ENCODE results near the gene RNF19B. TPM values are rescaled to one million over a fixed set of nuclear protein-coding genes. Genes with fewer than 3 reads are reported as not detected.
A peak's percentile ranks its signal among the peaks of the same experiment; 100 is the strongest.

Gene RNF19B
- total and polyA plus RNA-seq, 4 experiments from 2014 or later, result 1.1 to 30.6 (median 16.6) TPM

GRCh38 chr1:33007190-33008050, 42.8 kb upstream of the RNF19B start:
- Mint-ChIP-seq H3K36me3 (peaks cover 42 to 52% of the 10 kb centered on the region in 2 donors), H3K4me1 (peaks cover 0 to 10% (median under 1%) of the 10 kb centered on the region in 4 donors), H3K27ac (peak overlapping the region in 2 of 7 donors; percentile 40 to 48), H3K9me3 (no peaks in the 10 kb centered on the region), H3K4me3 (no peak overlapping the region), H3K27me3 (no peaks in the 10 kb centered on the region)
- CTCF ChIA-PET (ENCODE audit: partially characterized antibody), result interaction anchor here (0.6 to 4.6 kb wide), 14 partner anchors 13 to 75 kb away, joined by 3 to 63 read pairs (median 4); no protein-coding TSS in a partner anchor
- Histone ChIP-seq H3K36me3 (ENCODE audit: insufficient read depth, low read length) (peaks cover 33% of the 10 kb centered on the region), H3K4me3 (ENCODE audit: low read length in 2 of 2) (no peak overlapping the region), H3K27ac (ENCODE audit: low read depth, low read length) (no peak overlapping the region), H3K9me3 (ENCODE audit: control insufficient read depth in 1 of 2, low read length in 2 of 2) (no peaks in the 10 kb centered on the region), H3K27me3 (ENCODE audit: insufficient read depth, low read length) (no peaks in the 10 kb centered on the region), H3K4me1 (ENCODE audit: insufficient read depth, low read length) (no peaks in the 10 kb centered on the region)
- DNase-seq, result peak in 4 of 5 donors; percentile 12 to 33 (median 22)
- POLR2A ChIA-PET (ENCODE audit: partially characterized antibody), result interaction anchor here (0.6 to 1.7 kb wide), 4 partner anchors 26 to 74 kb away, joined by 3 to 13 read pairs (median 6); partner anchors contain the start of gene RNF19B
- intact Hi-C loops (cut with micrococcal nuclease), result loop anchor here (1.0 kb wide), 1 partner anchor 74 kb away; no protein-coding TSS in a partner anchor

DNA sequence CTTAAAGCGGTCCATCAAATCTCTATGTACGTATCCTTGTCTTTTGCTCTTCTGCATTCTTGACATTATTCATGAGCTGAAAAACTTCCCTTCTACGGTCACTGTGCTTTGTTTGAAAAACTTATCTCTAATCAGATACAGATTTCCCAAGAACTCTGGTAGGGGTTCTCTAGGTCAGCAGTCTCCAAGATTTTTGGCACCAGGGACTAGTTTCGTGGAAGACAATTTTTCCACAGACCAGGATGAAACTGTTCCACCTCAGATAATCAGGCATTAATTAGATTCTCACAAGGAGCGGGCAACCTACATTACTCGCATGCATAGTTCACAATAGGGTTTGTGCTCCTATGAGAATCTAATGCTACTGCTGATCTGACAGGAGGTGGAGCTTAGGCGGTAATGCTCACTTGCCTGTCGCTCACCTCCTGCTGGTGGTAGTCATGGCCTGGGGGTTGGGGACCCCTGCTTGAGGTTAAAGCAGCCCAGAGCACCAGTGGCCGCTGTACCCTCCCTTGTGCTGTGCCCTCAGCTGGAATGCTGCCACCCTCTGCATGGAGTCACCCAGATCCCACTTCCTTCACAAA, 41.3 kb upstream of the RNF19B start:
- H3K27me3 ChIP-seq (ENCODE audit: insufficient read depth, low read length), result no peaks in the 10 kb centered on the region
- no peak overlapping the region for H3K27ac ChIP-seq (ENCODE audit: low read depth, low read length)
- CTCF ChIA-PET (ENCODE audit: partially characterized antibody), result interaction anchor here (1.4 to 4.6 kb wide), 5 partner anchors 20 to 73 kb away, joined by 3 to 63 read pairs (median 4); partner anchors contain the start of gene RNF19B
- H3K9me3 ChIP-seq (ENCODE audit: control insufficient read depth in 1 of 2, low read length in 2 of 2), result no peaks in the 10 kb centered on the region
- Mint-ChIP-seq H3K27ac (peak overlapping the region in 1 of 7 donors; percentile 8), H3K4me1 (peaks cover 0 to 10% (median under 1%) of the 10 kb centered on the region in 4 donors), H3K36me3 (peaks cover 29 to 38% of the 10 kb centered on the region in 2 donors), H3K4me3 (no peak overlapping the region), H3K9me3 (no peaks in the 10 kb centered on the region), H3K27me3 (no peaks in the 10 kb centered on the region)
- no peak overlapping the region for H3K4me3 ChIP-seq (ENCODE audit: low read length in 2 of 2)
- DNase-seq, result no peak
- peaks cover 19% of the 10 kb centered on the region for H3K36me3 ChIP-seq (ENCODE audit: insufficient read depth, low read length)
- no peaks in the 10 kb centered on the region for H3K4me1 ChIP-seq (ENCODE audit: insufficient read depth, low read length)
- POLR2A ChIA-PET (ENCODE audit: partially characterized antibody), result interaction anchor here (0.6 to 1.7 kb wide), 5 partner anchors 25 to 353 kb away, joined by 3 to 13 read pairs (median 3); partner anchors contain the start of gene RNF19B
- intact Hi-C loops (cut with micrococcal nuclease), result no loop called here

- H3K27me3 Mint-ChIP-seq, result no peaks in the 10 kb centered on the region
- Histone ChIP-seq H3K27ac (ENCODE audit: low read depth, low read length) (no peak overlapping the region), H3K36me3 (ENCODE audit: insufficient read depth, low read length) (peaks cover 15% of the 10 kb centered on the region), H3K27me3 (ENCODE audit: insufficient read depth, low read length) (no peaks in the 10 kb centered on the region), H3K4me3 (ENCODE audit: low read length in 2 of 2) (no peak overlapping the region), H3K9me3 (ENCODE audit: control insufficient read depth in 1 of 2, low read length in 2 of 2) (no peaks in the 10 kb centered on the region), H3K4me1 (ENCODE audit: insufficient read depth, low read length) (no peaks in the 10 kb centered on the region)
- POLR2A ChIA-PET (ENCODE audit: partially characterized antibody), result interaction anchor here (1.3 to 1.5 kb wide), 2 partner anchors 40 to 41 kb away, joined by 3 read pairs; partner anchors contain the start of gene RNF19B
- no peak for DNase-seq
- H3K4me1 Mint-ChIP-seq, result peaks cover 0 to 14% (median 4%) of the 10 kb centered on the region in 4 donors
- H3K4me3 Mint-ChIP-seq, result no peak overlapping the region
- H3K27ac Mint-ChIP-seq, result no peak overlapping the region
- intact Hi-C loops (cut with micrococcal nuclease), result no loop called here
- peaks cover 27 to 31% of the 10 kb centered on the region in 2 donors for H3K36me3 Mint-ChIP-seq
- CTCF ChIA-PET (ENCODE audit: partially characterized antibody), result interaction anchor here (1.4 to 4.6 kb wide), 4 partner anchors 19 to 72 kb away, joined by 3 to 63 read pairs (median 4); partner anchors contain the start of gene RNF19B
- no peaks in the 10 kb centered on the region for H3K9me3 Mint-ChIP-seq
Measured at GRCh38 chr1:33005117-33005837, 40.7 kb upstream of the RNF19B start.

DNA sequence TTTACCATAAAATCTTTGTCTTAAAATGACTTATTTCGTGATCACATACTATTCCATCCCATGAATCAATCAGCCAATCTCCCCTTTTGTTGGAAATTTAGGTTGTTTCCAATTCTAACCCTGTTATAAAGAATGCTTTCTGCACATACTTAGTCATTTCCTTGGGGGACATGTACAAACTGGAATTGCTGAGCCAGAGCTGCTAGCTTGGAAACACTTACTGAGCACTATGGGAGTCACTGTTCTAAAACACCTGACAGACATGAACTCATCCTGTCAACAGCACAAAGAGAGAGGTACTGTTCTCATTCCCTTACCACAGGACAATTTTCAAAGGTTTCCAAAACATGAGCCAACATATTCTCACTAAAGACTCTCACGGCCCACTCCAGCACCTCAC, 40.0 kb upstream of the RNF19B start:
- Mint-ChIP-seq H3K4me3 (no peak overlapping the region), H3K27ac (peak overlapping the region in 1 of 7 donors; percentile 6)
- intact Hi-C loops (cut with micrococcal nuclease), result no loop called here

DNA sequence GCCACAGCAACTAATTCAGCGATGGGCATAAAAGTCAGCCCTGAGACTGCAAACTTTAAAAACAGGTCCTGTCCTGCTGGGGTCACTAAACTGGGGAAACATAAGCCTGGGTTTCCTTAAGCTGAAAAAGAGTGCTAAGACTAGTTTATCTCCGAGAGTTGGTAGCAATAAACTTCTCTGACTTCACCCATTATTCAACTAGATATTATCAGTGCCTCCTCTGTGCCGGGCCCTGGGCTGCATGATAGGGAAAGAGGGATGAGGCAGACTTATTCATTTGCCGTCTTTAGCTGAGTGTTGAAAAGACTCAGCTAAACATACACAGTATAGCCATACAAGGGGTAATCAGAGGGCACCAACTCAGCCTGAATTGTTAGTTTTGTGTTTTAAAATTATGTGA, 39.0 kb upstream of the RNF19B start:
- Histone ChIP-seq H3K27me3 (ENCODE audit: insufficient read depth, low read length) (no peaks in the 10 kb centered on the region), H3K27ac (ENCODE audit: low read depth, low read length) (no peak overlapping the region), H3K4me1 (ENCODE audit: insufficient read depth, low read length) (peaks cover under 1% of the 10 kb centered on the region), H3K4me3 (ENCODE audit: low read length in 2 of 2) (no peak overlapping the region), H3K36me3 (ENCODE audit: insufficient read depth, low read length) (peaks cover 8% of the 10 kb centered on the region), H3K9me3 (ENCODE audit: control insufficient read depth in 1 of 2, low read length in 2 of 2) (no peaks in the 10 kb centered on the region)
- H3K4me1 Mint-ChIP-seq, result peaks cover under 1 to 14% (median 5%) of the 10 kb centered on the region in 4 donors
- POLR2A ChIA-PET (ENCODE audit: partially characterized antibody), result interaction anchor here (0.8 to 1.0 kb wide), 2 partner anchors 39 to 40 kb away, joined by 3 read pairs; partner anchors contain the start of gene RNF19B
- H3K27ac Mint-ChIP-seq, result no peak overlapping the region
- peaks cover 11 to 16% of the 10 kb centered on the region in 2 donors for H3K36me3 Mint-ChIP-seq
- H3K9me3 Mint-ChIP-seq, result no peaks in the 10 kb centered on the region
- DNase-seq, result no peak
- no peaks in the 10 kb centered on the region for H3K27me3 Mint-ChIP-seq
- intact Hi-C loops (cut with micrococcal nuclease), result no loop called here
- H3K4me3 Mint-ChIP-seq, result no peak overlapping the region
- CTCF ChIA-PET (ENCODE audit: partially characterized antibody), result no interaction called here

More for the DNA sequence above, 40.0 kb upstream of the RNF19B start:
- Mint-ChIP-seq H3K4me1 (peaks cover 0 to 14% (median 5%) of the 10 kb centered on the region in 4 donors), H3K9me3 (no peaks in the 10 kb centered on the region), H3K36me3 (peaks cover 21 to 26% of the 10 kb centered on the region in 2 donors), H3K27me3 (no peaks in the 10 kb centered on the region)
- POLR2A ChIA-PET (ENCODE audit: partially characterized antibody), result interaction anchor here (1.3 to 1.5 kb wide), 2 partner anchors 39 to 41 kb away, joined by 3 read pairs; partner anchors contain the start of gene RNF19B
- no peak overlapping the region for H3K4me3 ChIP-seq (ENCODE audit: low read length in 2 of 2)
- H3K9me3 ChIP-seq (ENCODE audit: control insufficient read depth in 1 of 2, low read length in 2 of 2), result no peaks in the 10 kb centered on the region
- no peaks in the 10 kb centered on the region for H3K27me3 ChIP-seq (ENCODE audit: insufficient read depth, low read length)
- H3K36me3 ChIP-seq (ENCODE audit: insufficient read depth, low read length), result peaks cover 15% of the 10 kb centered on the region
- no peak for DNase-seq
- CTCF ChIA-PET (ENCODE audit: partially characterized antibody), result interaction anchor here (1.4 to 4.6 kb wide), 3 partner anchors 40 to 72 kb away, joined by 3 to 63 read pairs (median 4); partner anchors contain the start of gene RNF19B
- no peaks in the 10 kb centered on the region for H3K4me1 ChIP-seq (ENCODE audit: insufficient read depth, low read length)
- H3K27ac ChIP-seq (ENCODE audit: low read depth, low read length), result no peak overlapping the region

GRCh38 chr1:33002006-33002405, 37.4 kb upstream of the RNF19B start:
- Mint-ChIP-seq H3K4me1 (peaks cover 16 to 22% (median 20%) of the 10 kb centered on the region in 4 donors), H3K27ac (no peak overlapping the region), H3K9me3 (no peaks in the 10 kb centered on the region), H3K36me3 (peaks cover under 1 to 1% of the 10 kb centered on the region in 2 donors), H3K27me3 (no peaks in the 10 kb centered on the region), H3K4me3 (no peak overlapping the region)
- Histone ChIP-seq H3K27ac (ENCODE audit: low read depth, low read length) (no peak overlapping the region), H3K27me3 (ENCODE audit: insufficient read depth, low read length) (no peaks in the 10 kb centered on the region), H3K36me3 (ENCODE audit: insufficient read depth, low read length) (no peaks in the 10 kb centered on the region), H3K9me3 (ENCODE audit: control insufficient read depth in 1 of 2, low read length in 2 of 2) (no peaks in the 10 kb centered on the region), H3K4me3 (ENCODE audit: low read length in 2 of 2) (no peak overlapping the region), H3K4me1 (ENCODE audit: insufficient read depth, low read length) (peaks cover 14% of the 10 kb centered on the region)
- CTCF ChIA-PET (ENCODE audit: partially characterized antibody), result no interaction called here
- POLR2A ChIA-PET (ENCODE audit: partially characterized antibody), result interaction anchor here (0.8 kb wide), 1 partner anchor 22 kb away, joined by 3 read pairs; no protein-coding TSS in a partner anchor
- DNase-seq, result no peak
- intact Hi-C loops (cut with micrococcal nuclease), result no loop called here
